ENCODE results near the gene PGF. TPM values are rescaled to one million over a fixed set of nuclear protein-coding genes. Genes with fewer than 3 reads are reported as not detected.

The PGF gene
- total and polyA plus RNA-seq, 2 of the 13 experiments (the other 11 are each of a cell fraction or from before 2014, with no cell fraction given), result 10.7 to 27.5 TPM

DNA sequence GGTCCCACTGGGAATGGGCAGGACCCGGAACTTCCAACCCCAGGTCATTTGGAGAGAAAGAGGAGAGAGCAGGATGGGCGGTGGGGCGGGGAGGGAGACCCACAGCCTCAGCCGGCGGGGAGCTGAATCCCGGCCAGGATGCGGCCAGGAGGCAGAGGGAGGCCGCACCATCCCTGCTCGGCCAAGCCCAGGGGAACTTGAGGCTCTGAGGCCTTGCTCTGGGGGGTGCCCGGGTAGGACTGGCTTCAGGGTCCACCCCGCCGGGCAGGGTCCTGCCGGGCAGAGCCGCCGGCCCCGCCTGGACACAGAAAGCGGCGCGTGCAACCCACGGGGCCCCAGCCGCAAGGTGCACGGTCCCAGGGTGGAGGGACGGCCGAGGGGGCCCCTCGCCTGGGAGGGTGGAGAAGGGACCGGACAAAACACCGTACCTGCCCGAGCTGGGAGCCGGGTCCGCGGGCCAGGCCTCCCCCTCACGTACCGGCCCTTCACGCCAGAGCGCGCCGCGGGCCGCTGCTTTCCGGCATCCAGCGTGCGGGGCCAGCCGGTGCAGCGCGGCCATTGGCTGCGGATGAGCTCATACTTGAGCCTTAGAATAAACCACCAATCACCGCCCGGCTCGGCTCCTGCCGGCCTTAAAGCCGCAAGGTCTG lies 32.5 kb downstream of the PGF start, which contains the start of gene RPS6KL1 (continued):
- TF ChIP-seq ZFP36L1 (CRISPR knock-in tag; IDR thresholded peaks at IDR 0.05), result no peak
- TF ChIP-seq TBX2 (CRISPR knock-in tag; IDR thresholded peaks at IDR 0.05; ENCODE audit: borderline replicate concordance), result no peak
- 0 out of 2 replicates have a peak, but pooled peaks have one; percentile 25 for TF ChIP-seq RFXAP (CRISPR knock-in tag; IDR thresholded peaks at IDR 0.05; ENCODE audit: borderline replicate concordance)
- peak; percentile 42 for TF ChIP-seq SALL1 (CRISPR knock-in tag; IDR thresholded peaks at IDR 0.05)
- TF ChIP-seq, protein P1, sequence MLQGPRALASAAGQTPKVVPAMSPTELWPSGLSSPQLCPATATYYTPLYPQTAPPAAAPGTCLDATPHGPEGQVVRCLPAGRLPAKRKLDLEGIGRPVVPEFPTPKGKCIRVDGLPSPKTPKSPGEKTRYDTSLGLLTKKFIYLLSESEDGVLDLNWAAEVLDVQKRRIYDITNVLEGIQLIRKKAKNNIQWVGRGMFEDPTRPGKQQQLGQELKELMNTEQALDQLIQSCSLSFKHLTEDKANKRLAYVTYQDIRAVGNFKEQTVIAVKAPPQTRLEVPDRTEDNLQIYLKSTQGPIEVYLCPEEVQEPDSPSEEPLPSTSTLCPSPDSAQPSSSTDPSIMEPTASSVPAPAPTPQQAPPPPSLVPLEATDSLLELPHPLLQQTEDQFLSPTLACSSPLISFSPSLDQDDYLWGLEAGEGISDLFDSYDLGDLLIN (CRISPR knock-in tag; IDR thresholded peaks at IDR 0.05; ENCODE audit: borderline replicate concordance), result 0 out of 2 replicates have a peak, but pooled peaks have one; percentile 24
- TF ChIP-seq, protein P2, sequence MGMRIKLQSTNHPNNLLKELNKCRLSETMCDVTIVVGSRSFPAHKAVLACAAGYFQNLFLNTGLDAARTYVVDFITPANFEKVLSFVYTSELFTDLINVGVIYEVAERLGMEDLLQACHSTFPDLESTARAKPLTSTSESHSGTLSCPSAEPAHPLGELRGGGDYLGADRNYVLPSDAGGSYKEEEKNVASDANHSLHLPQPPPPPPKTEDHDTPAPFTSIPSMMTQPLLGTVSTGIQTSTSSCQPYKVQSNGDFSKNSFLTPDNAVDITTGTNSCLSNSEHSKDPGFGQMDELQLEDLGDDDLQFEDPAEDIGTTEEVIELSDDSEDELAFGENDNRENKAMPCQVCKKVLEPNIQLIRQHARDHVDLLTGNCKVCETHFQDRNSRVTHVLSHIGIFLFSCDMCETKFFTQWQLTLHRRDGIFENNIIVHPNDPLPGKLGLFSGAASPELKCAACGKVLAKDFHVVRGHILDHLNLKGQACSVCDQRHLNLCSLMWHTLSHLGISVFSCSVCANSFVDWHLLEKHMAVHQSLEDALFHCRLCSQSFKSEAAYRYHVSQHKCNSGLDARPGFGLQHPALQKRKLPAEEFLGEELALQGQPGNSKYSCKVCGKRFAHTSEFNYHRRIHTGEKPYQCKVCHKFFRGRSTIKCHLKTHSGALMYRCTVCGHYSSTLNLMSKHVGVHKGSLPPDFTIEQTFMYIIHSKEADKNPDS (CRISPR knock-in tag; IDR thresholded peaks at IDR 0.05), result no peak
- TF ChIP-seq FOXC1 (CRISPR knock-in tag; IDR thresholded peaks at IDR 0.05; ENCODE audit: borderline replicate concordance), result peak; percentile 72; the same call in 1 of the 2 replicates
- TF ChIP-seq, protein P3, sequence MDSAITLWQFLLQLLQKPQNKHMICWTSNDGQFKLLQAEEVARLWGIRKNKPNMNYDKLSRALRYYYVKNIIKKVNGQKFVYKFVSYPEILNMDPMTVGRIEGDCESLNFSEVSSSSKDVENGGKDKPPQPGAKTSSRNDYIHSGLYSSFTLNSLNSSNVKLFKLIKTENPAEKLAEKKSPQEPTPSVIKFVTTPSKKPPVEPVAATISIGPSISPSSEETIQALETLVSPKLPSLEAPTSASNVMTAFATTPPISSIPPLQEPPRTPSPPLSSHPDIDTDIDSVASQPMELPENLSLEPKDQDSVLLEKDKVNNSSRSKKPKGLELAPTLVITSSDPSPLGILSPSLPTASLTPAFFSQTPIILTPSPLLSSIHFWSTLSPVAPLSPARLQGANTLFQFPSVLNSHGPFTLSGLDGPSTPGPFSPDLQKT (CRISPR knock-in tag; IDR thresholded peaks at IDR 0.05; ENCODE audit: borderline replicate concordance), result no peak
- TF ChIP-seq, protein P4, sequence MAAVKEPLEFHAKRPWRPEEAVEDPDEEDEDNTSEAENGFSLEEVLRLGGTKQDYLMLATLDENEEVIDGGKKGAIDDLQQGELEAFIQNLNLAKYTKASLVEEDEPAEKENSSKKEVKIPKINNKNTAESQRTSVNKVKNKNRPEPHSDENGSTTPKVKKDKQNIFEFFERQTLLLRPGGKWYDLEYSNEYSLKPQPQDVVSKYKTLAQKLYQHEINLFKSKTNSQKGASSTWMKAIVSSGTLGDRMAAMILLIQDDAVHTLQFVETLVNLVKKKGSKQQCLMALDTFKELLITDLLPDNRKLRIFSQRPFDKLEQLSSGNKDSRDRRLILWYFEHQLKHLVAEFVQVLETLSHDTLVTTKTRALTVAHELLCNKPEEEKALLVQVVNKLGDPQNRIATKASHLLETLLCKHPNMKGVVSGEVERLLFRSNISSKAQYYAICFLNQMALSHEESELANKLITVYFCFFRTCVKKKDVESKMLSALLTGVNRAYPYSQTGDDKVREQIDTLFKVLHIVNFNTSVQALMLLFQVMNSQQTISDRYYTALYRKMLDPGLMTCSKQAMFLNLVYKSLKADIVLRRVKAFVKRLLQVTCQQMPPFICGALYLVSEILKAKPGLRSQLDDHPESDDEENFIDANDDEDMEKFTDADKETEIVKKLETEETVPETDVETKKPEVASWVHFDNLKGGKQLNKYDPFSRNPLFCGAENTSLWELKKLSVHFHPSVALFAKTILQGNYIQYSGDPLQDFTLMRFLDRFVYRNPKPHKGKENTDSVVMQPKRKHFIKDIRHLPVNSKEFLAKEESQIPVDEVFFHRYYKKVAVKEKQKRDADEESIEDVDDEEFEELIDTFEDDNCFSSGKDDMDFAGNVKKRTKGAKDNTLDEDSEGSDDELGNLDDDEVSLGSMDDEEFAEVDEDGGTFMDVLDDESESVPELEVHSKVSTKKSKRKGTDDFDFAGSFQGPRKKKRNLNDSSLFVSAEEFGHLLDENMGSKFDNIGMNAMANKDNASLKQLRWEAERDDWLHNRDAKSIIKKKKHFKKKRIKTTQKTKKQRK (IDR thresholded peaks at IDR 0.05; ENCODE audit: low read length), result no peak
- TF ChIP-seq KDM5B (CRISPR knock-in tag; IDR thresholded peaks at IDR 0.05; ENCODE audit: borderline replicate concordance), result peak; percentile 45; the same call in 1 of the 2 replicates
- TF ChIP-seq ARNT2 (CRISPR knock-in tag; IDR thresholded peaks at IDR 0.05; ENCODE audit: low read depth), result peak; percentile 67; the same call in 1 of the 2 replicates
- no peak for TF ChIP-seq CREM (IDR thresholded peaks at IDR 0.05)
- no peak for TF ChIP-seq CREM (CRISPR knock-in tag; IDR thresholded peaks at IDR 0.05)
- no peak for TF ChIP-seq ZNF780A (CRISPR knock-in tag; IDR thresholded peaks at IDR 0.05)
- TF ChIP-seq, protein P5, sequence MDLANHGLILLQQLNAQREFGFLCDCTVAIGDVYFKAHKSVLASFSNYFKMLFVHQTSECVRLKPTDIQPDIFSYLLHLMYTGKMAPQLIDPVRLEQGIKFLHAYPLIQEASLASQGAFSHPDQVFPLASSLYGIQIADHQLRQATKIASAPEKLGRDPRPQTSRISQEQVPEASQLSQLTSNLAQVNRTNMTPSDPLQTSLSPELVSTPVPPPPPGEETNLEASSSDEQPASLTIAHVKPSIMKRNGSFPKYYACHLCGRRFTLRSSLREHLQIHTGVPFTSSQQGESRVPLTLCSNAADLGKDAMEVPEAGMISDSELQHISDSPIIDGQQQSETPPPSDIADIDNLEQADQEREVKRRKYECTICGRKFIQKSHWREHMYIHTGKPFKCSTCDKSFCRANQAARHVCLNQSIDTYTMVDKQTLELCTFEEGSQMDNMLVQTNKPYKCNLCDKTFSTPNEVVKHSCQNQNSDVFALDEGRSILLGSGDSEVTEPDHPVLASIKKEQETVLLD (CRISPR knock-in tag; IDR thresholded peaks at IDR 0.05; ENCODE audit: low read depth), result no peak
- TF ChIP-seq RXRA (CRISPR knock-in tag; IDR thresholded peaks at IDR 0.05), result peak; percentile 26; the same call in 1 of the 2 replicates
- TF ChIP-seq, protein P6, sequence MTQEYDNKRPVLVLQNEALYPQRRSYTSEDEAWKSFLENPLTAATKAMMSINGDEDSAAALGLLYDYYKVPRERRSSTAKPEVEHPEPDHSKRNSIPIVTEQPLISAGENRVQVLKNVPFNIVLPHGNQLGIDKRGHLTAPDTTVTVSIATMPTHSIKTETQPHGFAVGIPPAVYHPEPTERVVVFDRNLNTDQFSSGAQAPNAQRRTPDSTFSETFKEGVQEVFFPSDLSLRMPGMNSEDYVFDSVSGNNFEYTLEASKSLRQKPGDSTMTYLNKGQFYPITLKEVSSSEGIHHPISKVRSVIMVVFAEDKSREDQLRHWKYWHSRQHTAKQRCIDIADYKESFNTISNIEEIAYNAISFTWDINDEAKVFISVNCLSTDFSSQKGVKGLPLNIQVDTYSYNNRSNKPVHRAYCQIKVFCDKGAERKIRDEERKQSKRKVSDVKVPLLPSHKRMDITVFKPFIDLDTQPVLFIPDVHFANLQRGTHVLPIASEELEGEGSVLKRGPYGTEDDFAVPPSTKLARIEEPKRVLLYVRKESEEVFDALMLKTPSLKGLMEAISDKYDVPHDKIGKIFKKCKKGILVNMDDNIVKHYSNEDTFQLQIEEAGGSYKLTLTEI (CRISPR knock-in tag; conservative IDR thresholded peaks at IDR 0.05), result no peak
